HCT116 (cell line): ENCODE measurements around the gene CAPZB. TPM values are rescaled to one million over a fixed set of nuclear protein-coding genes. Genes with fewer than 3 reads are reported as not detected.

Experiments
- ATAC-seq: fragments of 200-7000 bp; cut with Tn5 transposase; 2 replicates; pipeline ENCODE4 v1.9.1; 2020; ENCODE audit warnings: mild to moderate bottlenecking, moderate library complexity
- BruUV-seq: library from RNA; stranded (reverse); fragments of 400-500 nt; replicated peaks from 2 replicates; lab custom pipeline; 2021; lab: Mats Ljungman, UMichigan
- CTCF ChIA-PET: fragments of 300-600 bp; sonication (Branson Sonifier 250); formaldehyde crosslinking; loops from one replicate; lab custom pipeline; 2021; ENCODE audit warnings: antibody characterized with exemption; lab: Charles Lee
- POLR2A ChIA-PET: fragments of 300-600, 350-600 bp; sonication (Branson Sonifier 250); formaldehyde crosslinking; loops from one replicate; lab custom pipeline; 2021; ENCODE audit warnings: antibody characterized with exemption; lab: Charles Lee
- RAD21 ChIA-PET, 2 experiments: fragments of 300-600 bp; sonication (Branson Sonifier 250); formaldehyde crosslinking; loops; one replicate each; lab custom pipeline; 2023; ENCODE audit warnings: low total read pairs in 2 of 2; ENCODE audit not compliant: uncharacterized antibody in 2 of 2, unreplicated experiment in 2 of 2, low non-redundant PET in 1 of 2; lab: Charles Lee
- DNase-seq: peaks from one replicate; pipeline ENCODE4 v3.0.0-alpha.2; 2010; ENCODE audit warnings: low read depth, low spot score
- H2AFZ ChIP-seq: fragments of 200-600 bp; shearing (Covaris generic), sonication (generic); 2 replicates; pipeline ENCODE4 v1.6.1; 2017; ENCODE audit warnings: low read depth, mixed run types, mixed read lengths, antibody characterized with exemption, low read length; ENCODE audit not compliant: poor library complexity, severe bottlenecking
- H3K27ac ChIP-seq: 2 replicates; pipeline ENCODE4 v1.5.1; 2012; ENCODE audit warnings: low read depth, low read length
- H3K27me3 ChIP-seq: fragments of 200-600 bp; sonication (generic); 2 replicates; pipeline ENCODE4 v1.6.1; 2016; ENCODE audit warnings: mixed run types, low read length, mixed read lengths; ENCODE audit not compliant: insufficient read depth
- H3K36me3 ChIP-seq, 2 experiments: fragments of 200-500 bp in 1 of 2; fragments of 200-600 bp in 1 of 2; sonication (Bioruptor generic) in 1 of 2; sonication (generic) in 1 of 2; 2 replicates each; pipeline versions ENCODE4 v1.5.1 to v1.6.1; 2014 to 2016; ENCODE audit warnings: low read length in 2 of 2, inconsistent platforms in 1 of 2, mixed read lengths in 1 of 2, mixed run types in 1 of 2; ENCODE audit not compliant: insufficient read depth in 2 of 2, control insufficient read depth in 1 of 2
- H3K4me1 ChIP-seq, 2 experiments: fragments of 200-600 bp in 1 of 2; sonication (generic) in 1 of 2; 2 replicates each; pipeline versions ENCODE4 v1.5.1 to v1.6.1; 2012 to 2017; ENCODE audit warnings: low read length in 2 of 2, inconsistent platforms in 1 of 2, mild to moderate bottlenecking in 1 of 2, mixed read lengths in 1 of 2, mixed run types in 1 of 2, moderate library complexity in 1 of 2; ENCODE audit not compliant: insufficient read depth in 2 of 2, control insufficient read depth in 1 of 2
- H3K4me2 ChIP-seq: fragments of 200-600 bp; sonication (generic); 2 replicates; pipeline ENCODE4 v1.6.1; 2017; ENCODE audit warnings: mixed run types, low read length, mixed read lengths
- H3K4me3 ChIP-seq, 2 experiments: fragments of 200-600 bp in 1 of 2; sonication (generic) in 1 of 2; replicated peaks in 1 of 2; 2 replicates each; pipeline ENCODE4 v1.5.1; 2011 to 2016; ENCODE audit warnings: low read length in 2 of 2, control low read depth in 1 of 2, low read depth in 1 of 2, mild to moderate bottlenecking in 1 of 2, mixed read lengths in 1 of 2, mixed run types in 1 of 2
- H3K79me2 ChIP-seq: fragments of 200-600 bp; sonication (generic); 2 replicates; pipeline ENCODE4 v1.6.1; 2017; ENCODE audit warnings: mild to moderate bottlenecking, mixed run types, low read length, moderate library complexity, mixed read lengths; ENCODE audit not compliant: insufficient read depth
- H3K9ac ChIP-seq: fragments of 200-600 bp; sonication (generic); 2 replicates; pipeline ENCODE4 v1.6.1; 2016; ENCODE audit warnings: low read length, mixed read lengths
- H3K9me2 ChIP-seq: fragments of 200-600 bp; sonication (generic), shearing (Covaris generic); 2 replicates; pipeline ENCODE4 v1.6.1; 2017; ENCODE audit warnings: mixed run types, mild to moderate bottlenecking, moderate library complexity; ENCODE audit not compliant: insufficient read depth
- H3K9me3 ChIP-seq, 2 experiments: fragments of 200-500 bp in 1 of 2; fragments of 200-600 bp in 1 of 2; sonication (Bioruptor generic) in 1 of 2; sonication (generic) in 1 of 2; 2 replicates each; pipeline ENCODE4 v1.6.1; 2014 to 2017; ENCODE audit warnings: low read length in 2 of 2, mixed read lengths in 2 of 2, inconsistent platforms in 1 of 2, low read depth in 1 of 2, mild to moderate bottlenecking in 1 of 2, mixed run types in 1 of 2, moderate library complexity in 1 of 2; ENCODE audit not compliant: control insufficient read depth in 1 of 2, insufficient read depth in 1 of 2
- H4K20me1 ChIP-seq: fragments of 200-600 bp; sonication (generic), shearing (Covaris generic); 2 replicates; pipeline ENCODE4 v1.6.1; 2017; ENCODE audit warnings: mixed run types, mild to moderate bottlenecking, moderate library complexity; ENCODE audit not compliant: insufficient read depth
- ATF3 ChIP-seq: IDR thresholded peaks from 2 replicates; pipeline ENCODE4 v1.6.1; 2012
- CBX3 ChIP-seq: IDR thresholded peaks from 2 replicates; pipeline ENCODE4 v1.6.1; 2012; ENCODE audit warnings: low read depth
- CEBPB ChIP-seq: IDR thresholded peaks from 2 replicates; pipeline ENCODE4 v1.6.1; 2012; ENCODE audit warnings: low read depth
- EGR1 ChIP-seq: IDR thresholded peaks from 2 replicates; pipeline ENCODE4 v1.6.1; 2012; ENCODE audit warnings: low read depth
- ELF1 ChIP-seq: IDR thresholded peaks from 2 replicates; pipeline ENCODE4 v1.6.1; 2012; ENCODE audit warnings: low read depth, borderline replicate concordance
- EZH2 ChIP-seq: fragments of 200-600 bp; sonication (generic); IDR thresholded peaks from 2 replicates; pipeline ENCODE4 v1.6.1; 2017; ENCODE audit warnings: antibody characterized with exemption, mixed run types
- EZH2phosphoT487 ChIP-seq: fragments of 200-600 bp; IDR thresholded peaks from 2 replicates; pipeline ENCODE4 v1.6.1; 2018; ENCODE audit warnings: antibody characterized with exemption, borderline replicate concordance
- FOSL1 ChIP-seq: IDR thresholded peaks from 2 replicates; pipeline ENCODE4 v1.6.1; 2012; ENCODE audit warnings: low read depth
- JUND ChIP-seq: IDR thresholded peaks from 2 replicates; pipeline ENCODE4 v1.6.1; 2012
- POLR2AphosphoS5 ChIP-seq: IDR thresholded peaks from 2 replicates; pipeline ENCODE4 v1.6.1; 2011; ENCODE audit warnings: mild to moderate bottlenecking, low read depth, low read length, moderate library complexity
- RAD21 ChIP-seq: IDR thresholded peaks from 2 replicates; pipeline ENCODE4 v1.6.1; 2012; ENCODE audit warnings: low read depth, mild to moderate bottlenecking
- REST ChIP-seq: IDR thresholded peaks from 2 replicates; pipeline ENCODE4 v1.6.1; 2012; ENCODE audit warnings: low read depth
- SIN3A ChIP-seq: IDR thresholded peaks from 2 replicates; pipeline ENCODE4 v1.6.1; 2012; ENCODE audit warnings: low read depth
- SP1 ChIP-seq: IDR thresholded peaks from 2 replicates; pipeline ENCODE4 v1.6.1; 2012; ENCODE audit warnings: low read depth
- SRF ChIP-seq: IDR thresholded peaks from 2 replicates; pipeline ENCODE4 v1.6.1; 2012; ENCODE audit warnings: low read depth
- TCF7L2 ChIP-seq: IDR thresholded peaks from 2 replicates; pipeline ENCODE4 v1.7.0; 2011; ENCODE audit warnings: borderline replicate concordance, inconsistent platforms; ENCODE audit not compliant: insufficient read depth, insufficient read length; ENCODE audit errors: extremely low read depth
- YY1 ChIP-seq: IDR thresholded peaks from 2 replicates; pipeline ENCODE4 v1.6.1; 2011; ENCODE audit warnings: low read length, low read depth, moderate library complexity, mild to moderate bottlenecking; ENCODE audit not compliant: insufficient replicate concordance; ENCODE audit errors: extremely low read depth
- ZNF274 ChIP-seq: fragments of 200-500 bp; sonication (Bioruptor generic); IDR thresholded peaks from 2 replicates; pipeline ENCODE4 v1.6.1; 2014; ENCODE audit warnings: mild to moderate bottlenecking, low read depth, low read length, inconsistent platforms
- intact Hi-C: fragments of 100-400 bp; cut with micrococcal nuclease; formaldehyde crosslinking; loops from 2 replicates; pipeline ENCODE4 v1.10.0; 2022
- total RNA-seq: library from RNA; stranded (reverse); gene quantifications from one replicate; pipeline ENCODE4 v1.2.1, GENCODE V29; 2021; ENCODE audit not compliant: unreplicated experiment
- TF ChIP-seq, protein P1 (sequence below): IDR thresholded peaks from 2 replicates; pipeline ENCODE4 v1.6.1; 2012
- TF ChIP-seq, protein P2 (sequence below): IDR thresholded peaks from 2 replicates; pipeline ENCODE4 v1.6.1; 2011; ENCODE audit warnings: mild to moderate bottlenecking, low read length, moderate library complexity; ENCODE audit not compliant: insufficient replicate concordance; ENCODE audit errors: extremely low read depth

The CAPZB gene
- total RNA-seq, 1 experiment from 2014 or later = 203 TPM

GRCh38 chr1:19425646-19426239 is 59.6 kb downstream of the CAPZB start:
- no peaks in the 10 kb centered on the region for H3K36me3 ChIP-seq
- ATAC-seq = no peak
- H3K9ac ChIP-seq = no peak overlapping the region
- H3K9me3 ChIP-seq = no peaks in the 10 kb centered on the region
- ChIA-PET POLR2A (no interaction called here), RAD21 (no interaction called here), CTCF (no interaction called here)
- TF ChIP-seq EZH2phosphoT487 (no peak), CBX3 (no peak), YY1 (no peak), SP1 (no peak), EGR1 (no peak), ELF1 (no peak), RAD21 (no peak), TCF7L2 (no peak), EZH2 (no peak), SIN3A (no peak), ZNF274 (no peak), REST (no peak), SRF (no peak), CEBPB (no peak), POLR2AphosphoS5 (no peak), ATF3 (no peak), JUND (no peak), FOSL1 (no peak)
- TF ChIP-seq, protein P1, sequence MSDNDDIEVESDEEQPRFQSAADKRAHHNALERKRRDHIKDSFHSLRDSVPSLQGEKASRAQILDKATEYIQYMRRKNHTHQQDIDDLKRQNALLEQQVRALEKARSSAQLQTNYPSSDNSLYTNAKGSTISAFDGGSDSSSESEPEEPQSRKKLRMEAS = no peak
- TF ChIP-seq, protein P2, sequence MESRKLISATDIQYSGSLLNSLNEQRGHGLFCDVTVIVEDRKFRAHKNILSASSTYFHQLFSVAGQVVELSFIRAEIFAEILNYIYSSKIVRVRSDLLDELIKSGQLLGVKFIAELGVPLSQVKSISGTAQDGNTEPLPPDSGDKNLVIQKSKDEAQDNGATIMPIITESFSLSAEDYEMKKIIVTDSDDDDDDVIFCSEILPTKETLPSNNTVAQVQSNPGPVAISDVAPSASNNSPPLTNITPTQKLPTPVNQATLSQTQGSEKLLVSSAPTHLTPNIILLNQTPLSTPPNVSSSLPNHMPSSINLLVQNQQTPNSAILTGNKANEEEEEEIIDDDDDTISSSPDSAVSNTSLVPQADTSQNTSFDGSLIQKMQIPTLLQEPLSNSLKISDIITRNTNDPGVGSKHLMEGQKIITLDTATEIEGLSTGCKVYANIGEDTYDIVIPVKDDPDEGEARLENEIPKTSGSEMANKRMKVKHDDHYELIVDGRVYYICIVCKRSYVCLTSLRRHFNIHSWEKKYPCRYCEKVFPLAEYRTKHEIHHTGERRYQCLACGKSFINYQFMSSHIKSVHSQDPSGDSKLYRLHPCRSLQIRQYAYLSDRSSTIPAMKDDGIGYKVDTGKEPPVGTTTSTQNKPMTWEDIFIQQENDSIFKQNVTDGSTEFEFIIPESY = no peak
- no peak overlapping the region for H3K4me2 ChIP-seq
- no peaks in the 10 kb centered on the region for H3K27me3 ChIP-seq
- H3K79me2 ChIP-seq = peaks cover 87% of the 10 kb centered on the region
- H3K4me1 ChIP-seq = peaks cover 14 to 16% of the 10 kb centered on the region in 2 experiments
- H2AFZ ChIP-seq = no peak overlapping the region
- no peaks in the 10 kb centered on the region for H3K9me2 ChIP-seq
- H3K27ac ChIP-seq = no peak overlapping the region
- no peak overlapping the region for H3K4me3 ChIP-seq
- intact Hi-C loops = no loop called here
- BruUV-seq = no TSS peak
- no peak for DNase-seq
- peaks cover 19% of the 10 kb centered on the region; the same call in 1 of the 2 replicates for H4K20me1 ChIP-seq
